Central memory CD8-positive, alpha-beta T cell (primary cell): ENCODE results near the gene ASXL3.

Source experiments
- ATAC-seq: fragments of 150-1000 bp; cut with Tn5 transposase; replicated peaks from 2 replicates; pipeline ENCODE4 v1.10.0; 2022; ENCODE audit warnings: mild to moderate bottlenecking, moderate FRiP score, moderate number of reproducible peaks; ENCODE audit not compliant: poor library complexity, severe bottlenecking; ENCODE audit errors: extremely low read depth
- DNase-seq, 2 donors: peaks; one replicate each; pipeline ENCODE4 v3.0.0; 2021; ENCODE audit warnings: low spot score in 2 of 2
- H3K27ac Mint-ChIP-seq: one replicate; pipeline ENCODE4 v1.8.0; 2022; ENCODE audit warnings: low read depth, mild to moderate bottlenecking, moderate library complexity, mixed read lengths
- H3K27me3 Mint-ChIP-seq: one replicate; pipeline ENCODE4 v1.8.0; 2022; ENCODE audit warnings: mixed read lengths
- H3K36me3 Mint-ChIP-seq: one replicate; pipeline ENCODE4 v1.8.0; 2022; ENCODE audit warnings: mild to moderate bottlenecking, moderate library complexity, mixed read lengths; ENCODE audit not compliant: insufficient read depth
- H3K4me1 Mint-ChIP-seq: one replicate; pipeline ENCODE4 v1.8.0; 2022; ENCODE audit warnings: mixed read lengths
- H3K4me3 Mint-ChIP-seq: one replicate; pipeline ENCODE4 v1.8.0; 2022; ENCODE audit warnings: mild to moderate bottlenecking, moderate library complexity, mixed read lengths
- H3K9me3 Mint-ChIP-seq: one replicate; pipeline ENCODE4 v1.8.0; 2022; ENCODE audit warnings: mixed read lengths

Gene ASXL3

GRCh38 chr18:33711514-33711913 is 133.5 kb downstream of the ASXL3 start:
- Mint-ChIP-seq H3K27ac (no peak overlapping the region), H3K4me3 (no peak overlapping the region), H3K27me3 (no peaks in the 10 kb centered on the region), H3K4me1 (no peaks in the 10 kb centered on the region), H3K36me3 (no peaks in the 10 kb centered on the region), H3K9me3 (peaks cover 15% of the 10 kb centered on the region)
- DNase-seq (no peak), ATAC-seq (no peak)

DNA sequence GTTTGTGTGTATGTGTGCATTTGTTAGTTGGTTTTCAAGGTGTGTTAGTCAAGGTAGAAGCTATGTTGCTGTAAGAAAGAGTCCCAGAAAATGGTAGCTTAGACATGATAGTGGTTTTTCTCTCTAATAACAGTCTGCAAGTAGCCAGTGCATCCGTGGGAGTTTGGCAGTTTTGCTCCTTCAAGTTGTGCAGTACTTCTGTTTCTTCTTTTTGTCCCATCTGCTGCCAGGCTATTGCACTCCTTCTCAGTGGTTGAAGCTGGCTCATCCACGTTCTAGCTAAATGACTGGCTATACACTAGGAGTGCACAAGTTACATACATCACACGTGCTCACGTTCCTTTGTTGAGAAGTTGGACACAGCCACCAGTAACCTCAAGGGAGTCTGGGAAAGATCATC is 134.7 kb downstream of the ASXL3 start:
- Mint-ChIP-seq H3K4me3 (no peak overlapping the region), H3K9me3 (peaks cover 9% of the 10 kb centered on the region), H3K4me1 (no peaks in the 10 kb centered on the region), H3K36me3 (no peaks in the 10 kb centered on the region), H3K27me3 (no peaks in the 10 kb centered on the region), H3K27ac (no peak overlapping the region)
- DNase-seq (no peak), ATAC-seq (no peak)

DNA sequence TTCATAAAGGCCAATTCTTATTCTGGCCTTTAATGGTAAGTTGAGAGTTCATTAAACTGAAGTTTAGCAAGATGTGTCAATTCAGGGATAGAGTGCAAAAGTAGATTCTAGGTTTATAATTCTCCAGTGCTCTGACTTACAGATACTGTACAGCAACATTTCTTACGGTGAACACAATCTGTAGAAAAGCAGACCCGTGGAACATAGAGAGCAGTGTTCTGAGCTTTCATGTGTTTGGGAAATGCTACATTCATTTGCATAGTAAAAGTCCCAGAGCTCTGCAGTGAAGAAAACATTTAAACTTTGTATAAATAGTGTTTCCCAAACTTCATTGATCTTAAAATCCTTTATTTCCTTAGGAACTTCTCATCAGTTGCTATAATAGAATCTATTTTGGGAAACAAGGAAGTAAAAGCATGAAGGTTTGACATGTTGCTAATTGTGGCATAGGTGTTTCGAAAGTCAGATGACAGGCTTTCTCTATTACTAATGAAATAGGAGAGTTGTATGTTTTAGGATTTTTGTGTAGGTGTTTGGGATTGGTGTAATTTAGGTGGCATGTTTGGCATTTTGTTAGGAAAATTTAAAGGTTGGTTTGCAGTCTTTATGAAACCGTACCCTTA is 138.2 kb downstream of the ASXL3 start:
- H3K4me3 Mint-ChIP-seq = no peak overlapping the region
- H3K36me3 Mint-ChIP-seq = no peaks in the 10 kb centered on the region
- DNase-seq (no peak), ATAC-seq (no peak)
- H3K27me3 Mint-ChIP-seq = no peaks in the 10 kb centered on the region
- H3K9me3 Mint-ChIP-seq = peaks cover 14% of the 10 kb centered on the region
- H3K27ac Mint-ChIP-seq = no peak overlapping the region
- no peaks in the 10 kb centered on the region for H3K4me1 Mint-ChIP-seq

DNA sequence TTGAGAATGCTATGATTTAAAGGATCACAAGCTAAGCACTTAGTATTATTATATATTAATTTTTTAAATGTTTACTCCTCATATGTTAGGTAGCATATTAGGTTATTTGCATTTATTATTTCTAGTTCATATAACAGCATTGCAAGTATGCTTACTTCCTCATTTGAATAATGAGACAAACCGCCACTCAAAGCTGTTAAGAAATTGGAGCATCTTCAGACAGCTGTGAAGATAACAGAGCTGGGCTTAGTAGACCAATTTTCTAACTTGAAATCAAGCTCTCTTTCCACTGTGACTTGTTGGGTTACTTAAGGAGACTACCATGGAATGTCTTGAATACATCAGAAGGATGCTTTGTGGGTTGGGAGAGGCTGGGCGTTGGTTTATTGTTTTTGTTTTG is 139.3 kb downstream of the ASXL3 start:
- H3K4me3 Mint-ChIP-seq = no peak overlapping the region

DNA sequence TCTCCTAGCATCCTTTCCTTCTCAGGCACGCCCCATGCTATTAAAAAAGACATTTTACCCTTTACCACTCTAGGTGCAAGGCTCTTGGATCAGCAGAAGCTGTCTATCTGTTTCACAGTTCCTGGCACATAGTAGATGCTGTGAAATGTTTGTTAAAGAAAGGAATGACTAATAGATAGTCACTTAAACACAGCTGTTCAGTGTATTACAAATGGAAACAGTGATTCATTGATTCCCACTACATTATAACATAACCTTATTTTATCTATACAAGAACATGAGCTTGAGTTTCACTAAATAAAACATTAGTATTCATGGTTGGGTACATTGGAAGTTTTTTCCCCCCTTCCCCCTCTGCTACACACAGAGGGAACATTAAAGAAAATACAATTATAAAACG is 142.1 kb downstream of the ASXL3 start:
- DNase-seq = no peak
- no peaks in the 10 kb centered on the region for H3K27me3 Mint-ChIP-seq
- H3K4me3 Mint-ChIP-seq = no peak overlapping the region
- no peaks in the 10 kb centered on the region for H3K36me3 Mint-ChIP-seq
- peaks cover 17% of the 10 kb centered on the region for H3K9me3 Mint-ChIP-seq
- no peaks in the 10 kb centered on the region for H3K4me1 Mint-ChIP-seq
- ATAC-seq = no peak
- H3K27ac Mint-ChIP-seq = no peak overlapping the region

More for the DNA sequence above, 139.3 kb downstream of the ASXL3 start:
- DNase-seq = no peak
- Mint-ChIP-seq H3K4me1 (no peaks in the 10 kb centered on the region), H3K36me3 (no peaks in the 10 kb centered on the region), H3K27ac (no peak overlapping the region), H3K9me3 (peaks cover 19% of the 10 kb centered on the region), H3K27me3 (no peaks in the 10 kb centered on the region)
- ATAC-seq = no peak

DNA sequence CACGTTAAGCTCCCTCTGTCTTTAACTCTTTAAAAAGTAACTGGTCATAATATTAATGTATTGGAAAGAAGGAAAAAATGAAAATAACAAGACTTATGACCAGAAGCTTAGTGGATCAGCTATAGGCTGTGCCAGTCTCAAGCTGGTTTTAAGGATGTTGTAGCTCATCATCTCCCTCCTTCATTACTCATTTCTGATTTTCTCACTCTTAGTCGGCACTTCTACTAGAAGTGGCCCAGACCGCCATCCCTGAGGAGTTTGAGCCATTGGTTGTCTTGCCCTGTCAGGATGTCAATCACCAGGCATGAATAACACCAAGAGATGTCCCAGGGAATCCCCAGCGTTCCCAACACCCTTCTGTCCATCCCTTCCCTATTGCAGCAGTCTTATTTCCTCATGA is 151.5 kb downstream of the ASXL3 start:
- no peak overlapping the region for H3K4me3 Mint-ChIP-seq
- H3K36me3 Mint-ChIP-seq = no peaks in the 10 kb centered on the region
- no peak for DNase-seq
- peaks cover 24% of the 10 kb centered on the region for H3K9me3 Mint-ChIP-seq
- H3K27me3 Mint-ChIP-seq = no peaks in the 10 kb centered on the region
- no peak for ATAC-seq
- no peak overlapping the region for H3K27ac Mint-ChIP-seq
- H3K4me1 Mint-ChIP-seq = no peaks in the 10 kb centered on the region

DNA sequence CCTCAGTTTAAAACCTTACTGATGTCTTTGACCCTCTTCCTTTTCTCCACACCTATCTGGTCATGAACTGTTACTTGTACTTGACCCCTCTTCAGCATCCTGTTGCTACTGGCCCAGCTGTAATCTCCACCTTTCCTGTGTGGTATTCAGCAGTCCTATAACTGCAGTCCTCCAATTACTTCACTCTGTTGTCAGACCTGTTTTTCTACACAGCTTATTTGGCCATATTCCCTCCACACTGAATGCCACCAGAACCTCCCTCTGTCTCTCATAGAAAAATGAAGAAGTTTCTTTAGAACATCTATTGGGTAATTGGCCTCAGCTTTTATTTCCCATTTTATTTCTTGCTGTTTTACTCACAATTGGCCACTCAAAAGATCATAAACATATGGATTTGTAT is 155.4 kb downstream of the ASXL3 start:
- H3K4me1 Mint-ChIP-seq = no peaks in the 10 kb centered on the region
- peaks cover 27% of the 10 kb centered on the region for H3K9me3 Mint-ChIP-seq
- DNase-seq (no peak), ATAC-seq (no peak)
- H3K27me3 Mint-ChIP-seq = no peaks in the 10 kb centered on the region
- H3K27ac Mint-ChIP-seq = no peak overlapping the region
- no peaks in the 10 kb centered on the region for H3K36me3 Mint-ChIP-seq
- no peak overlapping the region for H3K4me3 Mint-ChIP-seq

- Mint-ChIP-seq H3K4me3 (no peak overlapping the region), H3K27me3 (no peaks in the 10 kb centered on the region), H3K4me1 (no peaks in the 10 kb centered on the region), H3K9me3 (peaks cover 30% of the 10 kb centered on the region), H3K36me3 (no peaks in the 10 kb centered on the region), H3K27ac (no peak overlapping the region)
- DNase-seq (no peak), ATAC-seq (no peak)
Measured at GRCh38 chr18:33735428-33735827, 157.4 kb downstream of the ASXL3 start.

GRCh38 chr18:33741760-33742159 is 163.7 kb downstream of the ASXL3 start:
- no peak overlapping the region for H3K4me3 Mint-ChIP-seq
- no peaks in the 10 kb centered on the region for H3K27me3 Mint-ChIP-seq
- peaks cover 15% of the 10 kb centered on the region for H3K9me3 Mint-ChIP-seq
- H3K36me3 Mint-ChIP-seq = no peaks in the 10 kb centered on the region
- ATAC-seq (no peak), DNase-seq (no peak)
- H3K4me1 Mint-ChIP-seq = no peaks in the 10 kb centered on the region
- no peak overlapping the region for H3K27ac Mint-ChIP-seq

DNA sequence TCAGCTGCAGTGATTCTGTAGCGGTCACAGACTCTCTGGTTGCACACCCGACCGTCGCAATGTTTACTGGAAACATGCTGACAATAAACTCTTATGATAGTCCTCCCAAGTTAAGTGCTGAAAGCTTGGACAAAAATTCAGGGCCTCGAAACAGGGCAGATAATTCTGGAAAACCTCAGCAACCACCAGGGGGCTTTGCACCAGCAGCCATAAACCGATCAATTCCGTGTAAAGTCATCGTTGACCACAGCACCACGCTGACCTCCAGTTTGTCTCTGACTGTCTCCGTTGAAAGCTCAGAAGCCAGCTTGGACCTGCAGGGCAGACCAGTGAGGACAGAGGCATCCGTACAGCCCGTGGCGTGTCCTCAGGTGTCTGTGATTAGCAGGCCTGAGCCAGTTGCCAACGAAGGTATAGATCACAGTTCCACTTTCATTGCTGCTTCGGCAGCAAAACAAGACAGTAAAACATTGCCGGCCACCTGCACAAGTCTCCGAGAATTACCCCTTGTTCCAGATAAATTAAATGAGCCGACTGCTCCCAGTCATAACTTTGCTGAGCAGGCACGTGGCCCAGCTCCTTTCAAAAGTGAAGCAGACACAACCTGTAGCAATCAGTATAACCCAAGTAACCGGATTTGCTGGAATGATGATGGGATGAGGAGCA is 166.1 kb downstream of the ASXL3 start:
- no peaks in the 10 kb centered on the region for H3K4me1 Mint-ChIP-seq
- ATAC-seq = no peak
- no peaks in the 10 kb centered on the region for H3K27me3 Mint-ChIP-seq
- no peaks in the 10 kb centered on the region for H3K36me3 Mint-ChIP-seq
- DNase-seq = no peak
- H3K27ac Mint-ChIP-seq = no peak overlapping the region
- H3K4me3 Mint-ChIP-seq = no peak overlapping the region
- peaks cover 15% of the 10 kb centered on the region for H3K9me3 Mint-ChIP-seq

DNA sequence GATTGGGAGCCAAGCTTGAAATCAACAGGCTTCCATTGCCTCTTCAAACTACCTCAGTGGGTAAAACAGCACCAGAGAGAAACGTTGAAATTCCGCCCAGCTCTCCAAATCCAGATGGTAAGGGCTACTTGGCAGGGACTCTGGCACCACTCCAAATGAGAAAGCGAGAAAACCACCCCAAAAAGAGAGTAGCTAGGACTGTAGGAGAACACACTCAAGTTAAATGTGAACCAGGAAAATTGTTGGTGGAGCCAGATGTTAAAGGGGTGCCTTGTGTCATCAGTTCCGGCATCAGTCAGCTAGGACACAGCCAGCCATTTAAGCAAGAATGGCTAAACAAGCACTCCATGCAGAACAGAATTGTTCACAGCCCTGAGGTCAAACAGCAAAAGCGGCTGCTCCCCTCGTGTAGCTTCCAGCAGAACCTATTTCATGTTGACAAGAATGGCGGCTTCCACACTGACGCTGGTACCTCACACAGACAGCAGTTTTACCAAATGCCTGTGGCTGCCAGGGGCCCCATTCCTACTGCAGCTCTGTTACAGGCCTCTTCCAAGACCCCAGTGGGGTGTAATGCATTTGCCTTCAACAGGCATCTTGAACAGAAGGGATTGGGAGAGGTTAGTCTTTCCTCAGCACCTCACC is 167.3 kb downstream of the ASXL3 start:
- DNase-seq (no peak), ATAC-seq (no peak)
- no peaks in the 10 kb centered on the region for H3K4me1 Mint-ChIP-seq
- H3K4me3 Mint-ChIP-seq = no peak overlapping the region
- peaks cover 6% of the 10 kb centered on the region for H3K9me3 Mint-ChIP-seq
- H3K27me3 Mint-ChIP-seq = no peaks in the 10 kb centered on the region
- no peaks in the 10 kb centered on the region for H3K36me3 Mint-ChIP-seq
- H3K27ac Mint-ChIP-seq = no peak overlapping the region

- Mint-ChIP-seq H3K9me3 (peaks cover 6% of the 10 kb centered on the region), H3K27me3 (no peaks in the 10 kb centered on the region)
- no peak for ATAC-seq
Measured at GRCh38 chr18:33745871-33746545, 168.0 kb downstream of the ASXL3 start.

GRCh38 chr18:33749834-33750233 is 171.8 kb downstream of the ASXL3 start:
- DNase-seq (no peak), ATAC-seq (no peak)
- H3K4me3 Mint-ChIP-seq = no peak overlapping the region
- H3K4me1 Mint-ChIP-seq = no peaks in the 10 kb centered on the region
- H3K9me3 Mint-ChIP-seq = no peaks in the 10 kb centered on the region
- no peak overlapping the region for H3K27ac Mint-ChIP-seq
- no peaks in the 10 kb centered on the region for H3K27me3 Mint-ChIP-seq
- H3K36me3 Mint-ChIP-seq = no peaks in the 10 kb centered on the region

More at GRCh38 chr18:33745871-33746545, 168.0 kb downstream of the ASXL3 start:
- no peak overlapping the region for H3K4me3 Mint-ChIP-seq
- DNase-seq = no peak
- H3K4me1 Mint-ChIP-seq = no peaks in the 10 kb centered on the region
- H3K36me3 Mint-ChIP-seq = no peaks in the 10 kb centered on the region
- H3K27ac Mint-ChIP-seq = no peak overlapping the region
